Brain pericyte (primary cell): ENCODE results near the gene COX17.

ENCODE experiments used
- DNase-seq: peaks from one replicate; pipeline ENCODE4 v3.0.0-alpha.2; 2012; ENCODE audit warnings: low read depth, low spot score

Gene COX17

DNA sequence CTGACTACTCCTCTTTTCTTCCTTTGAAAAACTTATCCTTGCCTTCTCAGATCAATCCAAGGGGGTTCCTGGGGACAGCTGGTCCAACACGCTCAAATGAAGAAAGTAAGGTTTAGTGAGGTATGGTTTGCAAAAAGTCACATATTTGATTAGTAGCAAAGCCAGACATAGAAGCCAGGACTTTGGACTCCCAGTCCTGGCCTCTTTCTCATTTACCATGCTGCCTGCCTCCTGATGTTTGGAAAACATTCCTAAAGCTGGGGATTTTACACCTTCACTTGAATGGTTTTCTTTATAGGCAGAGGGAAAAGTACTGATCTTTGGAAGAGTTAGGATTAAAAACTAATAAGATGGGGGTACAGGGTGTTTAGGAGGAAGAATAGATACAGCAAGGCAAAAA is 31.4 kb downstream of the COX17 start:
- no peak for DNase-seq

- no peak for DNase-seq
Measured at GRCh38 chr3:119644481-119644880, 32.7 kb downstream of the COX17 start.

DNA sequence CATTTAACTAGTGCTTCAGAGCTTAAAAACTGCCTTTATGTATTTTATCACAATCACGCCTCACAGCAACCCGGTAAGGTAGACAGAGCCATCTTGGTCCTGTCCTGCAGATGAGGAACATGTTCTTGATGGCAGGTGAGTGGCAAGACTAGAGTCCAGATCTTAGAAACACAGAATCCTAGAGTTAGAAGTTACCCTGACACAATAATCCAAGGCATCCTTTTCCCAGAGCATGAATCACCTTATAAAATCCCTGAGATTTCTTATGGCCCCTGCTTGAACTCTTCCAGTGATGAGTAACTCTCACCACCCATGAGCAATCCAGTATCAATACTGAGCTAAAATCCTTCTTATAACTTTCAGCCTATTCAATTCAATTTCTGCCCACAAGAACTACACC is 33.7 kb downstream of the COX17 start:
- no peak for DNase-seq

- DNase-seq, result no peak
Measured at GRCh38 chr3:119642746-119643473, 34.3 kb downstream of the COX17 start.

GRCh38 chr3:119641416-119641815 is 35.8 kb downstream of the COX17 start:
- DNase-seq, result no peak

DNA sequence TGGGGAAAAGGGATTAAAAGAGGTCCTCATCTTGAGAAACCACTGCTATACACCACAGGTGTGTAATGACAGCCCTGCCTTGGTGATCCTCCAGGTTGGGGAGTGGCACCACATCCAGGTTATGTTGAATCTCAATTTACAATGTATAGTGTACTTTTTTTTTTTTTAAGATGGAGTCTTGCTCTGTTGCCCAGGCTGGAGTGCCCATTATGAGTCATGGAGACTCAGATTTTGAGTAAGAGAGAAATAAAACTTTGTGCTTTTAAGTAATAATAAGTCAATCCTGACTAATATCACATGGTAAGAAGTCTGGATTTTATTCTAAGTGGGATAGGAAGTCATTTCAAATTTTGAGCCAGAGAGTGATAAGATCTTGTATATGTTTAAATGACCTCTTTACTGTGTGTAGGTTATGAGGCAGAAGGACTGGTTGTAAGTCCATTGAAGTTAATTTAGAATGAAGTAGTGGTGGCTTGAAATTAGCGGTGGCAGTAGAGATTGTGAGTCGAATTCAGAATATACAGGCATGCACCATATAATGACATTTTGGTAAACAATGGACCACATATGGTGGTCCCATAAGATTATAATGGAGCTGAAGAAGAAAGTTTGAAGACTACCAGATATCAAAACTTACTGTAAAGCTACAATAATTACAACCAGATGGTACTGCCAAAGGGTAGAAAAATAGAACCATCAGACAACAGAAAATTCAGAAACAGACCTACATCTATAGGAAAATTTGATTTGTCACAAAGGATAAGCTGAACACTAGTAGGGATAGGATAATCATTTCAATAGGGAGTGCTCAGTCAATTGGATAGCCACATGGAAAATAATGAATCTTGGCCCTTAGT is 37.5 kb downstream of the COX17 start:
- no peak for DNase-seq

DNA sequence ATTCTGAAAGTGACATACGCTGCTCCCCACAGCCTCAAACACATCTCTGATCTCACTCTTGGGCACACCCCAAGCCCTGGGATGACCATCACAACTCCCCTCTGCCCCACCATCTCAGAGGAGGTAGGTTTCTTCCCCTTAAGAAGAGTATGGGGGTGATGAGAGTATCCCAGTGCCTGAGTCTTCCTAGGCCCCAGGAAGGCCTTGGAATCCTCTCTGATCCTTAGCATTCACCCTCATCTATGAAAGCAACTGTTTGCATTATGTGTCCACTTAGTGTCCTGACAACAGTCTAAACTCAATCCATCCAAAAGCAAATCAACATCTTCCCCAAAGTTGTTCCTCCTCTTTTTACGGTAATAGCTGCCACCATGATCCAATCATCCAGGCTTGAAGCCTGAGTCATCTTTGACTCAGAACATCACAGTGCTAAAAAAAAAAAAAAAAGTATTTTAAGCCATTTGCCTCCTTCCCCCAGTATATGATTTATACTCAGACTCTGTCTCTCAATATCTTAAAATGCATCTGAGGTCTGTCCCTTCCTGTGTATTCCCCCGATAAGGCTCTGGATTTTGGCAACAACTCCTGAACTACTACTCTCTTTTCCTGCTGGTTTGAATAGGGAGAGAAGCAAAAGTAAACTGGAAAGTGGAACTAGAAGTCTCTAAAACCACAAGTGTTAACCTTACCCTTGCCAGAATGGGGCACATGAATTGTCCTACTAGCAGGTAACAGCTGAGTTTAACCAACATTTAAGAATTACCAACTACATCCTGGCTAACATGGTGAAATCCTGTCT is 39.3 kb downstream of the COX17 start:
- no peak for DNase-seq

- no peak for DNase-seq
Measured at GRCh38 chr3:119636891-119637611, 40.2 kb downstream of the COX17 start.

- no peak for DNase-seq
Measured at GRCh38 chr3:119636249-119636648, 41.0 kb downstream of the COX17 start.

DNA sequence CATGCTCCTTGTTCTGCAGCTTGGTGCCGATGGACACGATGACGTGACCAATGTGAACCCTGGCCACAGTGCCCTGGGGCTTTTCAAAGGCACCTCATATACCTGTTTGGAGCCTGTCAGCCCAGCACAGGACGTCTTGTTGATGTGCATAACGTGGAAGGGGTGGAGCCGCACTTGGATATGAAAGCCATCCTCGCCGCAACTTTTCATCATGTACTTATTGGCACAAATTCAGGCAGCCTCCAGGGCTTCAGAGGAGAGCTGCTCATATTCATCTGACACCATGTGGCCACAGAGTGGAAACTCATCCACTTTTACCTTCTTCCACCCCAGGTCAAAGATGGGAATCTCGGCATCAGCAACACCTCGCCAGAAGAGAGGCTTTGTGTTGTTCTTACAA is 41.5 kb downstream of the COX17 start:
- no peak for DNase-seq

DNA sequence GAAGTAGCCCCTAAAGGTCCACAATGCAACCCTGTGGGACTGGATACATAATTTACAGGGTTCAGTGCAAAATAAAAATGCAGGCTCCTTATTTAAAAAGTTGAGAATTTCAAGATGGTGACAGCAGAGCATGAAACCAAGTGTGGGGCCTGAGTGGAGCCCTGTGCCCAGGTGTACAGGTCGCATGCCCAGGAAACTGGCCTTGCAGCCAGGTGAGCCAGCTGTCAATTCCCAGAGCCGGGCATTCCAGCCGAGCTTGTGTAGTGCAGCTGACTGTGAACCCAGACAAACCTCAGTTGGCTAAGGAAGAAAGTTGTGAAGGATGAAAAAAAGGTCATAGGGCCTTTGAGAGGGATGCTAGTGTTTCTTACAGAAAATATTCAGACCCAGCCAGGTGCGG is 44.4 kb downstream of the COX17 start:
- no peak for DNase-seq

DNA sequence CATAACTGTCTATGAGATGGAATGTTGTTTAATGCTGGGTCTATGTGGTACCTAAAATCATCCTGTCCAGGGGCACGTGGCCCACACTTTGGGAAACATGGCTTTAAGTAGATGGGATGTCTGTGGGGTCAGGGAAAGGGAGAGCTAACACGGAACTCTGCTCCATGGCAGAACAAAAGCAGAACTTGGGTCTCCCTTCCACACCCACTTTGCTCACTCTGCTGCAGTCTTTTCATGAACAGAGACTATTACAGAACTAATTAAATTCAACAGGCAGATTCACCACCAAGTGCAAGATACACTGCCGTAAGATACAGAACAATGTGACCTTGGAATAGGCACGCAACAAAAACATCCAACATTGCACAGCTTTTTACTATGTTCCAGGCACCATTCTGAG is 45.0 kb downstream of the COX17 start:
- DNase-seq, result no peak

DNA sequence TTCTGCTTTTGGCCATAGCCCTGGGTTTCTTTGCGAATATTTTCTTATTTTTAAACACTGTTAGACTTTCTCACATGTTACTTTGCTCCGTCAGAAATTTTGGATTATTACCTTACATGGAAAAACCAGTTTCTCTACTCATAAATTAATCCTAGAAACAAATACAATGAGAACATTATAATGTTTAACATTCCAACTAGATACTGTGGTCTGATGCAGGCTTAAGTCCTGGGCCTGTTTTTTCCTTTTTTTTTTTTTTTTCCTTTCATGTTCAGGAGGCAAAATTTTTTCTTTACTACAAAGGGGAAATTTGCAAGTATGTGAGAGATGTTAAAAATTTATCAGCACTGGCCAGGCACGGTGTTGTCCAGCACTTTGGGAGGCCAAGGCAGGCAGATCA is 45.7 kb downstream of the COX17 start:
- no peak for DNase-seq

DNA sequence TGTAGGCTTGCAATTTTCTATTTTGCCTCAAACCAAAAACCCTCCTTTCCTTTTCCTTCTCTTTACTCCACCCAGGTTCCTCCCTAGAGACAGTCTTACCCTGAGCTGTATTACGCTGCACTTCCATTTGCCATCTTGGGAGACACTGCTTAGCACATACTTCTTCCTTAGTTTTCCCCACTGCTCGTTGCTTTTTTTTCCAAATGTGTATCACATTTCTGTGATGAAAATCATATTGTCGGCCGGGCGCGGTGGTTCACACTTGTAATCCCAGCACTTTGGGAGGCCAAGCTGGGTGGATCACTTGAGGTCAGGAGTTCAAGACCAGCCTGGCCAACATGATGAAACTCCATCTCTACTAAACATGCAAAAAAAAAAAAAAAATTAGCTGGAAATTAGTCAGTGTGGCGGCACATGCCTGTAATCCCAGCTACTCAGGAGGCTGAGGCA is 46.3 kb downstream of the COX17 start:
- DNase-seq, result no peak

DNA sequence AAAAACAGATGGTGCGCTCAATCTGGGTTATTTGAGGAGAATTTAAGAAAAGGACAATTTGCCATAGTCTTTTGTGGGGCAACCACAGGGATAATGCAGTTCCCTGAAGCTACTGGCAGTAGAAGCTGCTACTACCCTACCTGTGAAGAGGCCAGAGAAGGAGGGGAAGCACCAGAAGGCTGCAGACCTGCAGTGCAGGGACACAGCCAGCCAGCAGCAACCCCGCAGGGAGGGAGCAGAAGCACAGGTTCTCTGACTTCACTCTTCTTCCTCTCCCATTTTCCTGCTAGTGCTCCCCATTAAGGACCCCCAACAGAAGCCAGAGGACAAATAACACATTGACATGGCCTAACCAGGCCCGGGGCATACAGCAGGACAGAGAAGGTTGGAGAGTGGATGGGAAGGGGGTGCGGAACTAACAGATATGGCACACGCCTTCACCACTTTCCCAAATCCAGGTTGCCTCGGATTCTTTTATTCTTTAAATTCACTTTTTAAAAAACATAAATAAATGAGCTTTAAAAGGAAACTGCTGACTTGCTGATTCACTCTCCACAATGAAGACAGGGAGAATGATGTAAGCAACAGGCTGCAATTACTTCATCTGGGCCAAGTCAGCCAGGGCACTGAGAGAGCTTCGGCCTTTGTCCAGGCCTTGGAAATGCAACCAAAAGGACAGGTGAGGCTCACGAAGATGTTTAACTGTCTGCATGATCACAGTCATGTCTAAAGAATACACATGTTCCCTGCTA is 46.9 kb downstream of the COX17 start:
- no peak for DNase-seq

GRCh38 chr3:119628816-119629445 is 48.3 kb downstream of the COX17 start:
- no peak for DNase-seq

DNA sequence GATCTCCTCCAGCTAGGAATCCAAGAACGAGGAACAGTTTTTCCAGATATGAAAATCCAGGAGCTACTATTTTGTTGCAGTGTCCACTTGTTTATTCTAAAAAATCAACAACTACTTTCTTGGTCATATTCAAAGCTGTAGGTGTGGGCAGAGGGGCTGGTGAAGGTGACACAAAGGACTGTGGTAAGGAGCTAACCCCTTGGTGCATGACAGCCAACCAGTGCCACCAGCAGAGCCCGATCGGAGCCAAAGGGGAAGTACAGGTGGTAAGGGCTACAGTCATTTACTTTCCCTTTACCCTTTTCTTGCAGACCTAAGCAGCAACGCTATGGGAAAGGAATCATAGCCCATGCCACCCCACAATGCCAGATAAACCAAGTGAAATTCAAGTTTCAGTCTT is 48.8 kb downstream of the COX17 start:
- no peak for DNase-seq

- no peak for DNase-seq
Measured at GRCh38 chr3:119627461-119627860, 49.7 kb downstream of the COX17 start.

- DNase-seq, result no peak
Measured at GRCh38 chr3:119626196-119626595, 51.0 kb downstream of the COX17 start.

DNA sequence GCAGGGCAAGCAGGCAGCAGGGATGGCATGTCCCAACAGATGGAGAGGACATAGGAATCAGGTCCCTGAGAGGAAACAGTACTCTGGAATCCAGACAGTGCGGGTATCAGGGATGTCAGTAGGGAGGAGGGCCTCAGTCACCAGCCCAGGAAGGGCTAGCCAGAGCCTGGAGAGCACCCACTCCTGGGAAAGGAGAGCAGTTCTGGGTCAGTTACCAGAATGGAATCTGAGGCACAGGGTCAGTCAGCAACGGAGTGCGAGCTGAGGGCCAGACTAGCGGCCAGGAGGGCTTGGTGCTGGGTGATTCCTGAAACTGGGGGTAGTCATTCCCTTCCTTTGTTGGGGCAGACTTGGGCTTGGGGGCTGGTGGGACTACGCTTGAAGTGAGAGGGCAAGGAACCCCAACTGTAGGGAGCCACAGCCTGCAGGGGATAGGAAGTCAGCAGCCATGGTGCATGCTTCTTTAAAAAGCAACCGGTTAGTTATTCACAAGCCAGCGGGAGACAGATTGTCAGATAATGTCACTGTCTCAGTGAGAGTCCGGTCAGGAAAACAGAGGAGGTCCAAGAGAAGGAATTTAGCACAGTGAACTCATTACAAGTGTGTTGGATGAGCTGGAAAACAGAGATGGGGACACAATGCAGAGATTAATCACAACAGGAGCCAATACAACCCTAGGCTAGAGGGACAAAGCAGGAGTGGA is 51.6 kb downstream of the COX17 start:
- DNase-seq, result no peak
